BLaER1 (cell line): ENCODE measurements around the gene FAM234A.
"Not testable (repeated sequence)": the region's sequence is repeated elsewhere in the genome, so short reads cannot be mapped to it uniquely, and the experiment has no call there.

ENCODE experiments used
- H3K27ac ChIP-seq: shearing (Covaris generic); formaldehyde crosslinking; 2 replicates; pipeline ENCODE4 v1.8.1; 2022
- H3K27me3 ChIP-seq: shearing (Covaris generic); formaldehyde crosslinking; 2 replicates; pipeline ENCODE4 v1.8.1; 2022
- H3K36me3 ChIP-seq: shearing (Covaris generic); formaldehyde crosslinking; 2 replicates; pipeline ENCODE4 v1.8.1; 2022
- H3K4me1 ChIP-seq: shearing (Covaris generic); formaldehyde crosslinking; 2 replicates; pipeline ENCODE4 v1.8.1; 2022
- H3K4me2 ChIP-seq: shearing (Covaris generic); formaldehyde crosslinking; 2 replicates; pipeline ENCODE4 v1.8.1; 2022
- H3K4me3 ChIP-seq: shearing (Covaris generic); formaldehyde crosslinking; 2 replicates; pipeline ENCODE4 v1.8.1; 2022
- H3K9ac ChIP-seq: shearing (Covaris generic); formaldehyde crosslinking; 2 replicates; pipeline ENCODE4 v1.8.1; 2022
- H3K9me3 ChIP-seq: shearing (Covaris generic); formaldehyde crosslinking; 2 replicates; pipeline ENCODE4 v1.8.1; 2022
- H4K20me1 ChIP-seq: shearing (Covaris generic); formaldehyde crosslinking; 2 replicates; pipeline ENCODE4 v1.8.1; 2022
- Cebpa-rat ChIP-seq: shearing (Covaris generic); IDR thresholded peaks from 2 replicates; pipeline ENCODE4 v1.8.1; 2022

The FAM234A gene

GRCh38 chr16:262121-262745 is 27.6 kb downstream of the FAM234A start:
- Histone ChIP-seq H3K9me3 (no peaks in the 10 kb centered on the region), H3K9ac (no peak overlapping the region), H3K27ac (no peak overlapping the region), H3K27me3 (no peaks in the 10 kb centered on the region), H3K4me2 (no peak overlapping the region), H3K4me3 (no peak overlapping the region), H4K20me1 (0 out of 2 replicates have a peak, but pooled peaks cover 11% of the 10 kb centered on the region), H3K36me3 (peaks cover 87% of the 10 kb centered on the region), H3K4me1 (no peaks in the 10 kb centered on the region)
- TF ChIP-seq Cebpa-rat = no peak

GRCh38 chr16:263182-263774 is 28.7 kb downstream of the FAM234A start:
- Histone ChIP-seq H3K9ac (no peak overlapping the region), H3K4me1 (no peaks in the 10 kb centered on the region), H4K20me1 (0 out of 2 replicates have a peak, but pooled peaks cover 11% of the 10 kb centered on the region), H3K4me2 (no peak overlapping the region), H3K4me3 (no peak overlapping the region), H3K27ac (no peak overlapping the region), H3K9me3 (no peaks in the 10 kb centered on the region), H3K36me3 (peaks cover 80% of the 10 kb centered on the region), H3K27me3 (no peaks in the 10 kb centered on the region)
- TF ChIP-seq Cebpa-rat = no peak

- Histone ChIP-seq H4K20me1 (0 out of 2 replicates have a peak, but pooled peaks cover 11% of the 10 kb centered on the region), H3K27ac (no peak overlapping the region), H3K36me3 (peaks cover 75% of the 10 kb centered on the region), H3K4me2 (no peak overlapping the region), H3K9me3 (no peaks in the 10 kb centered on the region), H3K4me1 (no peaks in the 10 kb centered on the region), H3K4me3 (no peak overlapping the region), H3K27me3 (no peaks in the 10 kb centered on the region), H3K9ac (no peak overlapping the region)
- TF ChIP-seq Cebpa-rat = no peak
Measured at GRCh38 chr16:263944-264343, 29.3 kb downstream of the FAM234A start.

GRCh38 chr16:264440-264951 is 29.9 kb downstream of the FAM234A start:
- peaks cover 69% of the 10 kb centered on the region for H3K36me3 ChIP-seq
- no peaks in the 10 kb centered on the region for H3K4me1 ChIP-seq
- no peaks in the 10 kb centered on the region for H3K27me3 ChIP-seq
- no peaks in the 10 kb centered on the region for H3K9me3 ChIP-seq
- 0 out of 2 replicates have a peak, but pooled peaks cover 15% of the 10 kb centered on the region for H4K20me1 ChIP-seq
- no peak overlapping the region for H3K9ac ChIP-seq
- H3K27ac ChIP-seq = no peak overlapping the region
- no peak overlapping the region for H3K4me2 ChIP-seq
- H3K4me3 ChIP-seq = no peak overlapping the region
- no peak for TF ChIP-seq Cebpa-rat

GRCh38 chr16:265002-265529 is 30.4 kb downstream of the FAM234A start:
- H3K4me2 ChIP-seq = no peak overlapping the region
- 0 out of 2 replicates have a peak, but pooled peaks cover 11% of the 10 kb centered on the region for H4K20me1 ChIP-seq
- no peaks in the 10 kb centered on the region for H3K4me1 ChIP-seq
- no peak overlapping the region for H3K27ac ChIP-seq
- no peak for TF ChIP-seq Cebpa-rat
- H3K9ac ChIP-seq = no peak overlapping the region
- H3K4me3 ChIP-seq = no peak overlapping the region
- no peaks in the 10 kb centered on the region for H3K9me3 ChIP-seq
- H3K27me3 ChIP-seq = no peaks in the 10 kb centered on the region
- H3K36me3 ChIP-seq = peaks cover 63% of the 10 kb centered on the region

GRCh38 chr16:265711-266110 is 31.1 kb downstream of the FAM234A start:
- H3K9ac ChIP-seq = no peak overlapping the region
- H3K4me2 ChIP-seq = no peak overlapping the region
- no peak overlapping the region for H3K27ac ChIP-seq
- TF ChIP-seq Cebpa-rat = no peak
- 0 out of 2 replicates have a peak, but pooled peaks cover 6% of the 10 kb centered on the region for H4K20me1 ChIP-seq
- no peaks in the 10 kb centered on the region for H3K4me1 ChIP-seq
- no peaks in the 10 kb centered on the region for H3K27me3 ChIP-seq
- peaks cover 57% of the 10 kb centered on the region for H3K36me3 ChIP-seq
- H3K9me3 ChIP-seq = no peaks in the 10 kb centered on the region
- H3K4me3 ChIP-seq = no peak overlapping the region

GRCh38 chr16:266258-267164 is 31.9 kb downstream of the FAM234A start:
- peaks cover 49% of the 10 kb centered on the region for H3K36me3 ChIP-seq
- no peak for TF ChIP-seq Cebpa-rat
- no peak overlapping the region for H3K9ac ChIP-seq
- no peaks in the 10 kb centered on the region for H3K27me3 ChIP-seq
- no peak overlapping the region for H3K4me3 ChIP-seq
- no peaks in the 10 kb centered on the region for H3K4me1 ChIP-seq
- no peak overlapping the region for H3K27ac ChIP-seq
- 0 out of 2 replicates have a peak, but pooled peaks cover 6% of the 10 kb centered on the region for H4K20me1 ChIP-seq
- H3K4me2 ChIP-seq = no peak overlapping the region
- no peaks in the 10 kb centered on the region for H3K9me3 ChIP-seq

GRCh38 chr16:267562-267961 is 32.9 kb downstream of the FAM234A start:
- H3K27me3 ChIP-seq, H3K9me3 ChIP-seq, H3K27ac ChIP-seq, H4K20me1 ChIP-seq, H3K4me1 ChIP-seq, H3K9ac ChIP-seq, H3K4me3 ChIP-seq, H3K4me2 ChIP-seq: not testable (repeated sequence)
- peaks cover 38% of the 10 kb centered on the region for H3K36me3 ChIP-seq

- H3K4me3 ChIP-seq = no peak overlapping the region
- no peak overlapping the region for H3K9ac ChIP-seq
- no peak overlapping the region for H3K27ac ChIP-seq
- no peaks in the 10 kb centered on the region for H3K9me3 ChIP-seq
- no peaks in the 10 kb centered on the region for H3K4me1 ChIP-seq
- H4K20me1 ChIP-seq = 0 out of 2 replicates have a peak, but pooled peaks cover 6% of the 10 kb centered on the region
- H3K36me3 ChIP-seq = peaks cover 30% of the 10 kb centered on the region
- H3K4me2 ChIP-seq = no peak overlapping the region
- no peak for TF ChIP-seq Cebpa-rat
- H3K27me3 ChIP-seq = peaks cover 4% of the 10 kb centered on the region; the same call in 1 of the 2 replicates
Measured at GRCh38 chr16:268141-269053, 33.8 kb downstream of the FAM234A start.
